HG03135 (cell line): ENCODE results near the gene RBCK1.
"Not testable (repeated sequence)": the region's sequence is repeated elsewhere in the genome, so short reads cannot be mapped to it uniquely, and the experiment has no call there.

ENCODE experiments used
- ATAC-seq: cut with Tn5 transposase; IDR thresholded peaks from one replicate; pipeline ENCODE4 v1.9.1; 2021; ENCODE audit warnings: mild to moderate bottlenecking, moderate library complexity; ENCODE audit not compliant: unreplicated experiment

Gene RBCK1

GRCh38 chr20:434661-435419 lies 26.7 kb downstream of the RBCK1 start:
- ATAC-seq = no peak

GRCh38 chr20:435558-435957 lies 27.5 kb downstream of the RBCK1 start:
- ATAC-seq = no peak

GRCh38 chr20:436476-436875 lies 28.4 kb downstream of the RBCK1 start:
- no peak for ATAC-seq

GRCh38 chr20:437787-438486 lies 29.8 kb downstream of the RBCK1 start:
- ATAC-seq = no peak

GRCh38 chr20:438571-439469 lies 30.7 kb downstream of the RBCK1 start:
- ATAC-seq = no peak

DNA sequence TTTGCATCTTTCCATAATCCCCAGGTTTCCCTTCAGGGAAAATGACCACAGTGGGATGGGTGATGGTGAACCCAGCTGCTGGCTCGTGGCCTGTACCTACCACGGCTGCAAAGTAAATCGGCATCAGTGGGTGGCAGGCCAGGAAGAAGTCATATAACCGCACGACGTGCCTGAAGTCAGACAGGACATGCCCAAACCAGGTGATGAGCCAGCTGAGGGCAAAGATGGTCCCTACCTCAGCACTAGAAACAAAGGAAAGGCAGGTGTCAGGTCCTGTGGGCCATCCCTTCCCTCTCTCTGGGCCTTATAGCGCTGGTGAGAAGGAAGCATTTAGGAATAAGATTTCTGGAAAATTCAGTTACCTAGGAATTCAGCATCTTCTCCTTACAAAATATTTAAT lies 32.0 kb downstream of the RBCK1 start:
- ATAC-seq = no peak

DNA sequence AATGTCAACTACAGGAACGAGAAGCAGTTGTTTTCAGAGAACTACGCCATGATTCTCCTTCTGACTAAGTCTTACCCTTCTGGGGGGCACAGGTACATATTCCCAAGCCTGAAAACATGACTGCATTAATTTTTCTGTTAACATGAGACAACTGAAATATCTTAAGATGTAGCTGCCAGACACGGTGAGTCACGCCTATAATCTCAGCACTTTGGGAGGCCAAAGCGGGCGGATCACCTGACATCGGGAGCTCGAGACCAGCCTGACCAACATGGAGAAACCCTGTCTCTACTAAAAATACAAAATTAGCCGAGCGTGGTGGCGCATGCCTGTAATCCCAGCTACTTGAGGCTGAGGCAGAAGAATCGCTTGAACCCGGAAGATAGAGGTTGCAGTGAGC lies 32.5 kb downstream of the RBCK1 start:
- ATAC-seq = no peak

DNA sequence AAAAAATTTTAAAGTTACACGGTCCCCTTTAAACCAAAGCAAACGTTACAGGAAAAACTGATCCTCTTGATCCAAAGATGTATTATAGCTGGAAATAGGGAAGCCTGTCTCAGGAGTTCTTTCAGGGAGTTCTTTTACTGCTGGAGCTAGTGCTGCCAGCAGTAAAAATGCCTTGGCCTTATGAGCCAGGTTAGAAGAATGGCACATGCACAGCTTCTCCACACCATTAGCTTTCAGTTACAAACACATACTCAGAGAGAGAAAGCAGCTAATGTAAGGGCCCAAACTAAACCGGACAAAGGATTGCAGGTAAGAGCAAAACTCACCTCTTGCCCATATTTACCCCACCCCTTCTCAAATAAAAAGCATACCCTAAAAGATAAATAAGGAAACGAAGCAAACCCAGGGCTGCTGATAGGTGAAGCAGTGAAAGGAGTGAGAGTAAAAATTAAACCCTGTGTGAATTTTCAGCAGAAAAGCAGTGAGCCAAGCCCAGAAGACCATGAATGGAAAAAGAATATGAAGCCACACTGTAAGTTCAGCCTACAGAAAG lies 35.2 kb downstream of the RBCK1 start:
- no peak for ATAC-seq

- no peak for ATAC-seq
Measured at GRCh38 chr20:444117-444516, 36.0 kb downstream of the RBCK1 start.

- ATAC-seq = no peak
Measured at GRCh38 chr20:444862-445426, 36.8 kb downstream of the RBCK1 start.

DNA sequence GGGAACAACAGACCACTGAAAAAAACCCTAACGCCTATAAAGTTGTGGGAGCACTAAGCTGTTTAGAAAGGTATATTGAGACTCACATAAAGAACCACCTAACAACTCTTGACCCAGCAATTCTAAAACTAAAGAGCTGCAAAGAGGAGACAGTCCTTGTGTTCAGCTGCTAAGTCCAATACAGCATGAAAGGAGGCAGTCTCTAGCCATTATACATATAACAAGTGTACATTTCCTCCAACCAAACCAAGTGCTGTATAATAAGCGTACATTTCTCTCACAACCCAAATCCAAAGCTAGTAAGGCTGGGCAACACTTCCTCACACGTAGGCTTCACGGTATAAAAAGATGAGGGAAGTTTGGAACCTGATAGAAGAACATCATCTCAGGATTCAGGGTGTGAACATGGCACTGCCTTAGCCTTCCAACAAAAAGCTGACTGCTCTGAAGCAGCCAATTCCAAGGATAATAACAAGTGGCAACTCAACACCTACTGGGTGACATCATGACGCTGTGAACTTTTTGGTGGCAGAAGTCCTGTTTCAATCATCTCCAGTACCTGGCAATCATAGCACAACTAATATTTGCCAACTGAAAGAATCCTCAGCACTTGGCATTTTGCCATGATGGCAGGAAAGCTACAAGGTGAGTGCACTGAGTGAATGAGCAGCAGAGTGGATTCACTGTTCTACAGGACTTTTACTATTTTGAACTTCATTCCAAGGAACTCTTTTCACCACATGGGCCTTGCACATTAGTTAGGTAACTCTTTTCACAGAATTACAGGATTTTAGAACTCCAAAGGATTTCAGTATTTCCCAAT lies 37.6 kb downstream of the RBCK1 start:
- ATAC-seq = no peak

- not testable (repeated sequence) for ATAC-seq
Measured at GRCh38 chr20:452021-452420, 43.9 kb downstream of the RBCK1 start.

DNA sequence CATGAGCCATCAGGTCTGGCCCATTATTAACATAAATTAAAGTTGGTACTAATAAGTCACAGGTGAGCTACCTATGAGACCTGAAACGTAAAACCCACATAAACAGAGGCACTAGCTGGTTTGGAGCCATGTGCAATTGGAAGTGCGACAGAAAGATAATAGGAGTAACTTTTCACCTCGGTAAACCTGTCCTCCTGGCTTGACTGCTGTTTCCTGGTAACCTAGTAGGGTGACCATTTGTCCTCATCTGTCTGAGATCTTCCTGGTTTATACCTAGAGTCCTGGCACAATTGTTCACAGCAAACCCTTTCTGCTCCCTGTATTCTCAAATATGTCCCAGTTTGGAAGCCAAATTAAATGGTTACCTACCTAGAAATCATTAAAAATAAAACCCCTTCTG lies 46.9 kb downstream of the RBCK1 start:
- no peak for ATAC-seq

- ATAC-seq = no peak
Measured at GRCh38 chr20:458776-459175, 50.7 kb downstream of the RBCK1 start.

GRCh38 chr20:460180-460579 lies 52.1 kb downstream of the RBCK1 start:
- no peak for ATAC-seq

DNA sequence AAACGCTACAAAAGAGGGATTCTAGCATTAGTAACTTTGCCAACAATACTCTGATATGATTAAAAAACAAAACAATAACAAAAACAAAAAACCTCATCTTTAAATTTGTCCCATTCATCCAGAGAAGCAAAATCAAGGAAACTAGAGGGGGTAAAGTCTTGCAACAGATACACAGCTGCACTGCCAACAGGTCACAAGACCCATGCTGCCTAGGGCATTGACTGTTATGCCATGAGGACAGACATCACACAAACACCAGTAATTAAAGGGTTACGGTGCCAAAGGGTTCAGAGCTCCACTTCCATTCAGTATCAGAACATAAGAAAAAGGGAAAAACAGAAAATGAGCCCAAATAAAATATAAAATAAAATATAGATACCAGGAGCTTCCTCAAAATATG lies 52.6 kb downstream of the RBCK1 start:
- no peak for ATAC-seq

- ATAC-seq = peak; percentile 36
Measured at GRCh38 chr20:461254-462198, 53.4 kb downstream of the RBCK1 start.

DNA sequence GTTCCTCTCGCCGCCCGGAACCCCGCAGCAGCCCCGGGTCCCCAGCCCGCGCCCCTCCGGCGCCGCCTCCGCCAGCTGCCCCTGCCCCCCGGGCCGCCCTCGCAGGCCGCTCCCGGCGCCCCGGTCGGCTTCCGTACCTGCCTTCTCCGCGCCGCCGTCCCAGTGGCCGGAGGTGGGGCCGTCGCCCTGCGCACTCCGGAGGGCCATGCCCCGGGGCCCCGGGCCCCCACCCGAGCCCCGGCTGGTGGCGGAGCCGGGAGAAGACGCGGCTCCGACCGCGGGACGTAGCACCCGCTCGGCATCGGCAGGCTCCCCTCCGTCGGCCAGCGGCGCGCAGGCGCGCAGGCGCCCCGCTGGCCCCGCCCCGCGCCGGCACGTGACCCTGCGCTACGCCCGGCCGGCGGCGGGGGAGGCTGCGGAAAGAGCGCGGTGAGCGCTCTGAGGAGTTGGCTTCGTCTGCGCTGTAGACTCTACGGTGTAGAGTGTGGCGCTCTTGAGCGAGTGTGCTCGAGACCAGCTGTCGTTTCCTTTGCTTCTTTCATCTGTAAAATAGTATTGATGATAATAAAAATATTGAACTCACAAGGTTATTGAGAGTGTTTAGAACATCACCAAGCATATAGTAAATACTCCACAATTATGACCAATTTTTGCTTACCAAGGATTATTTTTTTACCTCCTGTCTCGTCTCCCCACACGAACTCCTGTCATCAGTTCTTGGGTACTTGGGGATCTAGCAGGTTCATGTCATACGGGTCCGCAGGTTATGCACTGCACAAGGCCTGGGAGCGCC lies 54.3 kb downstream of the RBCK1 start, which contains the start of gene TBC1D20:
TSS of gene TBC1D20 (minus strand) at position 335 of the 793 bp plus-strand sequence. CDS start at position 207, 128 bp downstream.
- ATAC-seq = peak; percentile 93
